ENCODE data around the gene MAPRE3. TPM values are rescaled to one million over a fixed set of nuclear protein-coding genes. Genes with fewer than 3 reads are reported as not detected.

The MAPRE3 gene
- total RNA-seq = 1.3 and 1.8 TPM in 2 replicates

DNA sequence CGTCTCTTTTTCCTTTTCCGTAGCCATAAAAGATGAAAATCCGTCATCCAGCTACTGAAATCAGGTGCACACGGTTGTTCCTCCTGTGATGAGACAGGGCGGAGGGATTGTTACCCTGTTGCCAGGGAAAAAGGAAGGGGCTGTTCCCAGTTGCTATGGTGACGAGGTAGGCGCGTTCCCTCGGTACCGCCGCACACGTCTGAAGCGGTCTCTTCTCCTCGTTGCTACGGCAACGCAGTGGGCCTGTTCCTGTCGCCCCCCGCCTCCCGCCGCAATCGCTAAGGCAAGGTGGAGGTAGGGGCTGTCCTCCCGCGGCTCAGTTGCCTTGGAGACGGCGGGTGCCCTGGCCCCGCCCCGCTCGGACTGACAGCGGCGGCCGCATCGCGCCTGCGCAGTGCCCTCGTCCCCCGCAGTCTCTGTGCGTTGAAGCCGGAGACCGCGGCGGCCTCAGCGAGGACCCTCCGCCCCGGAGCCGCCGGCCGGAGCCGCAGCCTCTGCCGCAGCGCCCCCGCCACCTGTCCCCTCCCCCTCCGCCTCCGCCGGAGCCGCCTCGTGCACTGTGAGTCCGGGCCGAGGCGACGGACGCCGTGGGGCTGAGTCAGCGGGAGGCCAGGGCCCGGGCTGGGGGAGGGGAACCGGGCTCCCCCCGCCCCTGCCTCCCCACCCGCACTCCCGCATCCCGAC lies at the start of gene MAPRE3:
Gene MAPRE3 (plus strand): TSS at position 394 of the 684 bp plus-strand sequence. CDS start 51,582 bp downstream, outside the sequence.

DNA sequence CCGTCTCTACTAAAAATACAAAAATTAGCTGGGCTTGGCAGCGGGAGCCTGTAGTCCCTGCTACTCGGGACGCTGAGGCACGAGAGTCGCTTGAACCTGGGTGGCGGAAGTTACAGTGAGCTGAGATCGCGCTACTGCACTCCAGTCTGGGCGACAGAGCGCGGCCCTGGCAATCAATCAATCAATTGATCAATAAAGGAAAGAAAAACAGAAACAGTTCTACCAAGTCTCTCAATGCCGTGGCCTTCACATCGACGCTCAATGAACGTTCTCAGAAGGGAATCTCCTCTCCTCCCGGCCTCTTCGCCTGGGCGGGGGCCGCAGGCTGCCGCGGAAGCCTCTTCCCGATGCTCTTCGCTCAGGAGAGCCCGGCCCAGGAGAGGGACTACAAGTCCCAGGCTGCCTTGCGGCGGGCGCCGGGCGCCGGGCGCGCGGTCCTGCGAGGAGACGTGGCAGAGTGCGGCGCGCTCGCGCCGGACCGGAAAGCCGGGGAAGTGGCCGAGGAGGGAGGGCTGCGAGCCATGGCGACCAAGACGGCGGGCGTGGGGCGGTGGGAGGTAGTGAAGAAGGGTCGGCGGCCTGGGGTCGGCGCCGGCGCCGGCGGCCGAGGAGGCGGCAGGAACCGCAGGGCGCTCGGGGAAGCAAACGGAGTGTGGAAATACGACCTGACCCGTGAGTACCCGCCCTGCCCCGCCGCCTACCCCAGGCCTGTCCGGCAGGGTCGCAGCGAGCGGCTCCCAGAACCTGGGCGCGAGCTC lies 62.2 kb downstream of the MAPRE3 start, which contains the start of gene TMEM214:
Gene TMEM214 (plus strand): TSS at position 471 of the 758 bp plus-strand sequence. CDS start 51 bp downstream, at position 522.

DNA sequence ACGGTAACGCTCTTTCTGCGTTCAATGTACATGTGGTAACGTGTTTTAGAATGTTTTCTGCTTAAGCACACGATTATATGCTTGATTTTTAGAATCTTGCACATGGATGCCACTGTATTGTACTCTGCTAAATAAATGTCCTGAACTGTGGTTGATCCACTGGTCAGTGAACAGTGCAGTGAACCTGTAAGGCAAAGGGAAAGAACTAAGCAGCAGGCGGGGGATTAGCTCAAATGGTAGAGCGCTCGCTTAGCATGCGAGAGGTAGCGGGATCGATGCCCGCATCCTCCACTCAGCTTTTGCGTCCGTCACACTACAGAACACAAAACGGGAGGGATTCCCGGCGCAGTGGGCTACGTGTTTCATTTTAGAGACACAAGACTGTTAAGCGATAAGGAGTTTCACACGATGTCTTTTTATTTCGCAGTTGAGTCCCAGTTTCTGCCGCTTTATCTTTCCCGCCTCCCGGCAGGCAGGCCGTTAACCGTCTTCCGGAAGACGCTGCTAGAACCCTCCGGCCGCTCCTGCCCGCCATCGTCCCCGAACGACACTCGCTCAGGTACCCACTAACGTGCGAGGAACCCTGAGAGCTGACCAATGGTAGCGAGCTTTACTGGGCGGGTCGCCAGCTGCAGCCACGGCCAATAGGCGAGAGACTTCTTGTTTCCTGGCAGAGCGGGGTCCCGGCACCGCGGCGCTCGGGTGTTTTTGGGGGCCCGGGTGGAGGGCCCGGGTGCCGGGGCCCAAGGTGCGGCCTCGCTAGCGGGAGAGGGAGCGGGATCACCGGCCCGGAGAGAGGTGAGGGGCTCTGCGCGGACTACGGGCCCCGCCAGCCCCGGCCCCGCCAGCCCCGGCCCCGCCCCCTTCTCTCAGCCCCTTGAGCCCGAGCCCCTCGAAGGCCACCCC lies 80.8 kb downstream of the MAPRE3 start, which contains the start of gene AGBL5:
Gene AGBL5 (plus strand): TSS at position 673 of the 906 bp plus-strand sequence. CDS start 1,291 bp downstream, outside the sequence.

DNA sequence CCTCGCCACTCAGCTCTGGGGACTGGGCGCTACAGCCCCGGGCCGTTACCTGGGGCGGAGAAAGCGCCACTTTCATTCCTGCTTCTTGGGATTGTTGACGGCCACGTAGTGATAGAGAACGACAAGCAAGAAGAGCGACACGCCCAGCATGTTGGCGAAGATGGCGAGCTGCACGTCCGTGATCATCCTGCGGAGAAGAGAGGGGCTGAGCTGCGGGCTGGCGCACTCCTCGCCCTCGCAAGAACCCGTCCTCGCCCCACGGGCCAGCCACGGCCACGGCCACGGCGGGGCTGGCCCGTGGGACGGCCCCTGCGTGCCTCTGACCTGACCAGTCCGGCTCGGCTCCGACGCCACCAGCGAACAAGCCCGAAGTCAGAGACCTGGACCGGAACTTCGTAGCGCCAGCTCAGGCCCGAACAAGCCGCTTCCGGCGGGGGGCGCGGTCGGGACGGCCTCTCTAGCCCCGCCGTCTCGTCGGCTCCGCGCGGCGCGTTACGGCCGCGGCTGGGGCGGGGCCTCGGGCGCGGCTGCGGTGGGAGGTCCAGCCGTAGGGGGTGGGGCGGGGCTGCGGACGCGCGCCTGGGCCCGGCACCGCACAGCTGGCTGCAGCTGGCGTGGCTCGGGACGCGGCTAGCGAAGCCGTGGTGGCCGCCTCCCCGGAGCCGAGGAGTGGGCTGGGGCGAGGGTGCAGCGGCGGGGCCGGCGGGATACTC lies 101.0 kb downstream of the MAPRE3 start, which contains the start of gene OST4:
Gene OST4 (minus strand): TSS at position 378 of the 713 bp plus-strand sequence.

Other genes starting within 250 kb of the MAPRE3 start
- gene SLC35F6, start 206.4 kb upstream of the MAPRE3 start, total RNA-seq = 43.4 and 45.6 TPM in 2 replicates
- gene CENPA, start 184.6 kb upstream of the MAPRE3 start, total RNA-seq = 23.4 and 25.1 TPM in 2 replicates
- not detected in 2 replicates for gene DPYSL5, start 122.5 kb upstream of the MAPRE3 start, total RNA-seq
- 39.8 and 43.1 TPM in 2 replicates for gene TMEM214, start 62.3 kb downstream of the MAPRE3 start, total RNA-seq
- 22.6 and 24.2 TPM in 2 replicates for gene AGBL5, start 81.0 kb downstream of the MAPRE3 start, total RNA-seq
- gene OST4, start 101.0 kb downstream of the MAPRE3 start, total RNA-seq = 475 and 505 TPM in 2 replicates
- gene EMILIN1, start 108.0 kb downstream of the MAPRE3 start, total RNA-seq = 188 and 191 TPM in 2 replicates
- 3.2 and 3.6 TPM in 2 replicates for gene KHK, start 116.1 kb downstream of the MAPRE3 start, total RNA-seq
- gene CGREF1, start 148.5 kb downstream of the MAPRE3 start, total RNA-seq = 1.5 and 2.2 TPM in 2 replicates
- not detected in 2 replicates for gene ABHD1, start 153.2 kb downstream of the MAPRE3 start, total RNA-seq
- 57.3 and 57.7 TPM in 2 replicates for gene PREB, start 164.0 kb downstream of the MAPRE3 start, total RNA-seq
- gene PRR30, start 168.8 kb downstream of the MAPRE3 start, total RNA-seq = not detected in 2 replicates
- not detected in 2 replicates for gene TCF23, start 178.4 kb downstream of the MAPRE3 start, total RNA-seq
- gene ATRAID, start 241.4 kb downstream of the MAPRE3 start, total RNA-seq = 224 and 227 TPM in 2 replicates
- 27.1 and 28.2 TPM in 2 replicates for gene SLC5A6, start 241.6 kb downstream of the MAPRE3 start, total RNA-seq
- 58.7 and 59.6 TPM in 2 replicates for gene CAD, start 246.7 kb downstream of the MAPRE3 start, total RNA-seq

Measured in bronchus fibroblast of lung (primary cell).